ENCODE measurements around the gene ADI1. TPM values are rescaled to one million over a fixed set of nuclear protein-coding genes. Genes with fewer than 3 reads are reported as not detected.

The ADI1 gene
- total and polyA plus RNA-seq, 10 of the 15 experiments (the other 5 are each of a cell fraction or from before 2014, with no cell fraction given) = 4.4 to 78.7 (median 17.2) TPM

GRCh38 chr2:3558205-3559014 is 39.1 kb upstream of the ADI1 start, which contains the start of gene RNASEH1:
TSS of gene RNASEH1 (minus strand) at chr2:3558333. CDS start at chr2:3558260, 73 bp downstream.
- TSS peak; percentile 88 for BruUV-seq (replicated peaks)
- Histone ChIP-seq H3K9ac (ENCODE audit: control insufficient read depth, insufficient read depth, low read length) (peak within 1 kb of the TSS; percentile 93), H4K20me1 (ENCODE audit: control insufficient read depth, insufficient read depth) (no peaks in the 10 kb centered on the region), H3K4me3 (peak within 1 kb of the TSS; percentile 78), H3K36me3 (ENCODE audit: control insufficient read depth in 2 of 2, insufficient read depth in 2 of 2, low read length in 1 of 2) (peaks cover 2 to 18% of the 10 kb centered on the region in 2 experiments), H3K4me1 (ENCODE audit: control insufficient read depth, insufficient read depth, low read length) (peaks cover 10% of the 10 kb centered on the region), H3K79me2 (ENCODE audit: control insufficient read depth, insufficient read depth, low read length) (peaks cover 31% of the 10 kb centered on the region), H3K27me3 (replicated peaks in 1 of 2; ENCODE audit: control insufficient read depth in 2 of 2, insufficient read depth in 2 of 2, low read length in 1 of 2) (no peaks in the 10 kb centered on the region), H3K27ac (ENCODE audit: control insufficient read depth, insufficient read depth) (peak within 1 kb of the TSS; percentile 78), H3K9me3 (replicated peaks; ENCODE audit: control insufficient read depth, insufficient read depth, low read length) (no peaks in the 10 kb centered on the region), H2AFZ (ENCODE audit: control insufficient read depth, low read depth, low read length) (peak within 1 kb of the TSS; percentile 61), H3K4me2 (ENCODE audit: control insufficient read depth, insufficient read depth) (peak within 1 kb of the TSS; percentile 92)
- ChIA-PET RAD21 (ENCODE audit: unreplicated experiment) (interaction anchor here (0.6 to 2.0 kb wide), 11 partner anchors 12 to 136 kb away, joined by 3 to 14 read pairs (median 4); no protein-coding TSS in a partner anchor), POLR2A (interaction anchor here (0.7 to 2.4 kb wide), 11 partner anchors 8 to 182 kb away, joined by 3 to 24 read pairs (median 5); partner anchors contain the start of genes ADI1 and RPS7), CTCF (interaction anchor here (0.9 to 1.9 kb wide), 5 partner anchors 12 to 178 kb away, joined by 3 to 11 read pairs (median 3); no protein-coding TSS in a partner anchor), SMC1A (ENCODE audit: uncharacterized antibody, unreplicated experiment) (interaction anchor here (0.8 to 4.3 kb wide), 11 partner anchors 16 to 135 kb away, joined by 3 to 35 read pairs (median 4); partner anchors contain the start of gene RPS7)
- intact Hi-C loops (cut with micrococcal nuclease; ENCODE audit: unreplicated experiment) (loop anchor here (1.0 kb wide), 3 partner anchors 17 to 181 kb away; partner anchors contain the start of genes EIPR1 and RPS7), in situ Hi-C loops (cut with MboI) (loop anchor here (5.0 kb wide), 1 partner anchor 94 kb away; no protein-coding TSS in a partner anchor)
- WGBS (ENCODE audit: insufficient coverage, insufficient replicate concordance, low lambda C conversion rate, missing lambda C conversion rate) = under 1% methylated on average over 67 of the region's 67 CpGs
- ATAC-seq (peak; percentile 95), DNase-seq (ENCODE audit: low read depth, low spot score) (peak; percentile 85), FAIRE-seq (peak; percentile 95)
- TF ChIP-seq CEBPZ (IDR thresholded peaks at IDR 0.05; ENCODE audit: low read depth, low read length) (no peak), PKNOX1 (IDR thresholded peaks at IDR 0.05) (peak; percentile 73), E2F8 (IDR thresholded peaks at IDR 0.05; ENCODE audit: low read depth, partially characterized antibody) (peak; percentile 64), HCFC1 (IDR thresholded peaks at IDR 0.05; ENCODE audit: low read length) (peak; percentile 76), TAF1 (IDR thresholded peaks at IDR 0.05; ENCODE audit: borderline replicate concordance, low read depth, low read length) (peak; percentile 51; the same call in 1 of the 2 replicates), MLLT1 (IDR thresholded peaks at IDR 0.05) (peak; percentile 50; the same call in 1 of the 2 replicates), CHD2 (IDR thresholded peaks at IDR 0.05; ENCODE audit: borderline replicate concordance, low read depth, low read length) (peak; percentile 82), NR2C1 (IDR thresholded peaks at IDR 0.05) (peak; percentile 44), PAX5 (IDR thresholded peaks at IDR 0.05; ENCODE audit: borderline replicate concordance, low read depth, low read length) (no peak), KLF5 (IDR thresholded peaks at IDR 0.05; ENCODE audit: partially characterized antibody) (peak; percentile 65), PAX8 (IDR thresholded peaks at IDR 0.05) (no peak), MEF2A (IDR thresholded peaks at IDR 0.05; ENCODE audit: insufficient read depth, low read depth, low read length) (0 out of 2 replicates have a peak, but pooled peaks have one; percentile 2), ZNF622 (IDR thresholded peaks at IDR 0.05) (no peak)
